ENCODE results near the gene PIK3C2A.

- no peak for TF ChIP-seq CTCF (IDR thresholded peaks at IDR 0.05)
- no peak for TF ChIP-seq EZH2phosphoT487 (IDR thresholded peaks at IDR 0.05)
- no peak for TF ChIP-seq EZH2 (IDR thresholded peaks at IDR 0.05)
Observed at GRCh38 chr11:17256512-17256911, 48.7 kb upstream of the PIK3C2A start.

Measured in neural progenitor cell (in vitro differentiated cells).